Measurements from ENCODE around the gene ZNF260. TPM values are rescaled to one million over a fixed set of nuclear protein-coding genes. Genes with fewer than 3 reads are reported as not detected.

Gene ZNF260
- total RNA-seq (10 to 100 TPM in 6 of 7 donors, 1 to 10 TPM in 1; 9.4 to 19.0 (median 12.2) TPM), polyA plus RNA-seq (1 to 10 TPM; 6.1 to 8.1 TPM)
- long read RNA-seq, donor 1, full-length matches to known transcripts, result 4 of 9 reads
- long read RNA-seq, donor 1, partial matches to known transcripts, result 0 of 9 reads
- long read RNA-seq, donor 1, other reads (novel, unspliced or antisense), result 5 of 9 reads
- long read RNA-seq, donor 2, full-length matches to known transcripts, result 3 of 3 reads
- long read RNA-seq, donor 2, partial matches to known transcripts, result 0 of 3 reads
- long read RNA-seq, donor 2, other reads (novel, unspliced or antisense), result 0 of 3 reads
- long read RNA-seq, donor 3, full-length matches to known transcripts, result 10 of 18 reads
- long read RNA-seq, donor 3, partial matches to known transcripts, result 0 of 18 reads
- long read RNA-seq, donor 3, other reads (novel, unspliced or antisense), result 8 of 18 reads

GRCh38 chr19:36528194-36528920 is at the start of gene ZNF260:
Gene ZNF260, minus strand, starts transcription at chr19:36528271. Its CDS starts 13,033 bp downstream, at chr19:36515238.
- Histone ChIP-seq H3K4me3 (peak within 1 kb of the TSS; percentile 82), H3K4me1 (ENCODE audit: insufficient read depth) (peaks cover 6% of the 10 kb centered on the region), H3K27ac (peak within 1 kb of the TSS; percentile 94), H3K27me3 (no peaks in the 10 kb centered on the region), H3K36me3 (no peaks in the 10 kb centered on the region), H3K9me3 (peaks cover 0 to 18% of the 10 kb centered on the region in 2 donors)
- WGBS, 3 donors, result 0 to 1% (median 0%) methylated on average over 46 to 55 of the region's 55 CpGs
- intact Hi-C loops (cut with DNase I), result no loop called here
- peak; percentile 97 to 98 (median 97) for DNase-seq
- TF ChIP-seq CTCF (IDR thresholded peaks at IDR 0.05) (no peak), POLR2A (IDR thresholded peaks at IDR 0.05) (peak; percentile 59)

GRCh38 chr19:36577271-36577996 is 49.4 kb upstream of the ZNF260 start:
- intact Hi-C loops (cut with DNase I), result no loop called here
- Histone ChIP-seq H3K36me3 (no peaks in the 10 kb centered on the region), H3K4me3 (no peak overlapping the region), H3K27ac (no peak overlapping the region), H3K27me3 (no peaks in the 10 kb centered on the region), H3K4me1 (ENCODE audit: insufficient read depth) (peaks cover 2% of the 10 kb centered on the region), H3K9me3 (peaks cover 0 to 31% of the 10 kb centered on the region in 2 donors)
- TF ChIP-seq POLR2A (IDR thresholded peaks at IDR 0.05) (no peak), CTCF (IDR thresholded peaks at IDR 0.05) (no peak)
- DNase-seq, result no peak
- WGBS, 3 donors, result 96 to 99% (median 97%) methylated on average over 3 of the region's 3 CpGs

- Histone ChIP-seq H3K36me3 (no peaks in the 10 kb centered on the region), H3K4me3 (no peak overlapping the region), H3K4me1 (ENCODE audit: insufficient read depth) (peaks cover 2% of the 10 kb centered on the region), H3K27me3 (no peaks in the 10 kb centered on the region), H3K27ac (no peak overlapping the region), H3K9me3 (peaks cover 0 to 20% of the 10 kb centered on the region in 2 donors)
- intact Hi-C loops (cut with DNase I), result no loop called here
- TF ChIP-seq POLR2A (IDR thresholded peaks at IDR 0.05) (no peak), EP300 (IDR thresholded peaks at IDR 0.05) (no peak), CTCF (IDR thresholded peaks at IDR 0.05) (no peak)
- WGBS, 3 donors, result 82 to 84% (median 82%) methylated on average over 2 of the region's 2 CpGs
- DNase-seq, result no peak
Observed at GRCh38 chr19:36574741-36575140, 46.7 kb upstream of the ZNF260 start.

Data from ovary (tissue), 10 donors.